ENCODE data around the gene ABCA4.

ABCA4 gene

GRCh38 chr1:94122201-94122970 lies 1.4 kb upstream of the ABCA4 start:
- no peak for DNase-seq

GRCh38 chr1:94121411-94121821 lies 468 bp upstream of the ABCA4 start:
- DNase-seq: no peak

- no peak for DNase-seq
These were observed 412 bp downstream of the ABCA4 start for GRCh38 chr1:94120570-94120901.

- no peak for DNase-seq
These were observed 965 bp downstream of the ABCA4 start for GRCh38 chr1:94119796-94120569.

- DNase-seq: no peak
These were observed 1.6 kb downstream of the ABCA4 start for GRCh38 chr1:94119306-94119705.

GRCh38 chr1:94118471-94118870 lies 2.5 kb downstream of the ABCA4 start:
- DNase-seq: no peak

GRCh38 chr1:94118013-94118412 lies 2.9 kb downstream of the ABCA4 start:
- no peak for DNase-seq

- DNase-seq: no peak
These were observed 3.6 kb downstream of the ABCA4 start for GRCh38 chr1:94117259-94117851.

- no peak for DNase-seq
These were observed 5.0 kb downstream of the ABCA4 start for GRCh38 chr1:94115900-94116436.

- DNase-seq: no peak
These were observed 5.6 kb downstream of the ABCA4 start for GRCh38 chr1:94115254-94115899.

- DNase-seq: no peak
These were observed 7.2 kb downstream of the ABCA4 start for GRCh38 chr1:94113589-94114226.

GRCh38 chr1:94111879-94112278 lies 9.1 kb downstream of the ABCA4 start:
- no peak for DNase-seq

GRCh38 chr1:94110946-94111740 lies 9.8 kb downstream of the ABCA4 start:
- DNase-seq: no peak

- no peak for DNase-seq
These were observed 10.8 kb downstream of the ABCA4 start for GRCh38 chr1:94110021-94110761.

- no peak for DNase-seq
These were observed 11.5 kb downstream of the ABCA4 start for GRCh38 chr1:94109478-94109877.

- DNase-seq: no peak
These were observed 13.8 kb downstream of the ABCA4 start for GRCh38 chr1:94107141-94107540.

GRCh38 chr1:94106716-94107115 lies 14.2 kb downstream of the ABCA4 start:
- no peak for DNase-seq

GRCh38 chr1:94105957-94106529 lies 14.9 kb downstream of the ABCA4 start:
- DNase-seq: no peak

GRCh38 chr1:94105581-94105952 lies 15.4 kb downstream of the ABCA4 start:
- no peak for DNase-seq

- no peak for DNase-seq
These were observed 16.0 kb downstream of the ABCA4 start for GRCh38 chr1:94104776-94105580.
